WTC11 (cell line): Measurements from ENCODE around the gene C10orf120. TPM values are rescaled to one million over a fixed set of nuclear protein-coding genes. Genes with fewer than 3 reads are reported as not detected.

Experiments used
- ATAC-seq: fragments of 200-7000 bp; cut with Tn5 transposase; 2 replicates; pipeline ENCODE4 v1.10.0; 2021; ENCODE audit warnings: mild to moderate bottlenecking, moderate library complexity
- CTCF ChIA-PET: fragments of 300-600 bp; sonication (Branson Sonifier 250); formaldehyde crosslinking; loops from one replicate; lab custom pipeline; 2021; ENCODE audit warnings: antibody characterized with exemption; lab: Charles Lee
- POLR2A ChIA-PET: fragments of 350-600 bp; sonication (Branson Sonifier 250); formaldehyde crosslinking; loops from one replicate; lab custom pipeline; 2021; ENCODE audit warnings: antibody characterized with exemption; lab: Charles Lee
- DNase-seq: peaks from one replicate; pipeline ENCODE4 v3.0.0; 2021; ENCODE audit warnings: low spot score
- H3K27ac Mint-ChIP-seq: 2 replicates; pipeline ENCODE4 v1.8.0; 2021; ENCODE audit warnings: mixed read lengths
- H3K27me3 Mint-ChIP-seq: 2 replicates; pipeline ENCODE4 v1.8.0; 2021; ENCODE audit warnings: low read depth, mild to moderate bottlenecking, moderate library complexity, mixed read lengths
- H3K36me3 Mint-ChIP-seq: 2 replicates; pipeline ENCODE4 v1.8.0; 2021; ENCODE audit warnings: mixed read lengths
- H3K4me1 Mint-ChIP-seq: 2 replicates; pipeline ENCODE4 v1.8.0; 2022; ENCODE audit warnings: mixed read lengths
- H3K4me3 Mint-ChIP-seq: 2 replicates; pipeline ENCODE4 v1.8.0; 2021; ENCODE audit warnings: mild to moderate bottlenecking, moderate library complexity, mixed read lengths
- H3K9me3 Mint-ChIP-seq: 2 replicates; pipeline ENCODE4 v1.8.0; 2021; ENCODE audit warnings: mixed read lengths
- CBFB ChIP-seq: sonication (generic); formaldehyde crosslinking; IDR thresholded peaks from 2 replicates; pipeline ENCODE4 v1.8.1; 2022; ENCODE audit warnings: mild to moderate bottlenecking, low read depth, missing genetic modification reagents
- CREB1 ChIP-seq: sonication (generic); formaldehyde crosslinking; IDR thresholded peaks from 2 replicates; pipeline ENCODE4 v1.8.0; 2023; ENCODE audit warnings: mild to moderate bottlenecking, missing genetic modification reagents
- EMX1 ChIP-seq: fragments of 250-450 bp; sonication (Bioruptor Pico); IDR thresholded peaks from 2 replicates; pipeline ENCODE4 v1.8.0; 2021; ENCODE audit warnings: mild to moderate bottlenecking
- FOXJ3 ChIP-seq: sonication (generic); formaldehyde crosslinking; IDR thresholded peaks from 2 replicates; pipeline ENCODE4 v1.9.0; 2021; ENCODE audit warnings: missing genetic modification reagents, mild to moderate bottlenecking, borderline replicate concordance
- GABPB1 ChIP-seq: sonication (generic); formaldehyde crosslinking; IDR thresholded peaks from 2 replicates; pipeline ENCODE4 v1.8.1; 2023; ENCODE audit warnings: mild to moderate bottlenecking, missing genetic modification reagents
- GRHL2 ChIP-seq: fragments of 250-450 bp; sonication (Bioruptor Pico); IDR thresholded peaks from 2 replicates; pipeline ENCODE4 v1.8.0; 2022; ENCODE audit warnings: mild to moderate bottlenecking, moderate library complexity; ENCODE audit not compliant: insufficient replicate concordance, severe bottlenecking
- JAZF1 ChIP-seq: fragments of 250-450 bp; sonication (Bioruptor Pico); IDR thresholded peaks from 2 replicates; pipeline ENCODE4 v1.9.0; 2021; ENCODE audit warnings: moderate library complexity, mild to moderate bottlenecking, inconsistent platforms
- NR3C1 ChIP-seq: sonication (generic); formaldehyde crosslinking; conservative IDR thresholded peaks from 2 replicates; pipeline ENCODE4 v1.8.1; 2023; ENCODE audit warnings: low read depth, mild to moderate bottlenecking, missing genetic modification reagents
- PRRX2 ChIP-seq: fragments of 250-450 bp; sonication (Bioruptor Pico); IDR thresholded peaks from 2 replicates; pipeline ENCODE4 v1.8.0; 2021; ENCODE audit warnings: mild to moderate bottlenecking
- ZNF121 ChIP-seq: sonication (generic); formaldehyde crosslinking; IDR thresholded peaks from 2 replicates; pipeline ENCODE4 v1.8.0; 2023; ENCODE audit warnings: missing genetic modification reagents
- ZNF232 ChIP-seq: sonication (generic); formaldehyde crosslinking; IDR thresholded peaks from 2 replicates; pipeline ENCODE4 v1.8.0; 2022; ENCODE audit warnings: mild to moderate bottlenecking, missing genetic modification reagents
- ZNF416 ChIP-seq: fragments of 250-450 bp; sonication (Bioruptor Pico); IDR thresholded peaks from 2 replicates; pipeline ENCODE4 v1.9.0; 2021; ENCODE audit warnings: mild to moderate bottlenecking, inconsistent platforms
- ZNF423 ChIP-seq: fragments of 250-450 bp; sonication (Bioruptor Pico); IDR thresholded peaks from 2 replicates; pipeline ENCODE4 v2.1.2; 2022; ENCODE audit warnings: mild to moderate bottlenecking, moderate library complexity
- total RNA-seq: library from RNA; stranded (reverse); gene quantifications from 3 replicates; pipeline ENCODE4 v1.2.3, GENCODE V29; 2021
- TF ChIP-seq, protein P1 (sequence below): sonication (generic); formaldehyde crosslinking; IDR thresholded peaks from 2 replicates; pipeline ENCODE4 v1.8.0; 2022; ENCODE audit warnings: mild to moderate bottlenecking, missing genetic modification reagents
- TF ChIP-seq, protein P2 (sequence below): sonication (generic); formaldehyde crosslinking; IDR thresholded peaks from 2 replicates; pipeline ENCODE4 v1.8.0; 2022; ENCODE audit warnings: missing genetic modification reagents
- TF ChIP-seq, protein P3 (sequence below): fragments of 200-600 bp; IDR thresholded peaks from 2 replicates; pipeline ENCODE4 v1.8.0; 2022; ENCODE audit warnings: antibody characterized with exemption
- TF ChIP-seq, protein P4 (sequence below): sonication (generic); formaldehyde crosslinking; IDR thresholded peaks from 2 replicates; pipeline ENCODE4 v1.8.0; 2023; ENCODE audit warnings: missing genetic modification reagents, mild to moderate bottlenecking, borderline replicate concordance

The C10orf120 gene
- total RNA-seq, 1 experiment from 2014 or later, result not detected

DNA sequence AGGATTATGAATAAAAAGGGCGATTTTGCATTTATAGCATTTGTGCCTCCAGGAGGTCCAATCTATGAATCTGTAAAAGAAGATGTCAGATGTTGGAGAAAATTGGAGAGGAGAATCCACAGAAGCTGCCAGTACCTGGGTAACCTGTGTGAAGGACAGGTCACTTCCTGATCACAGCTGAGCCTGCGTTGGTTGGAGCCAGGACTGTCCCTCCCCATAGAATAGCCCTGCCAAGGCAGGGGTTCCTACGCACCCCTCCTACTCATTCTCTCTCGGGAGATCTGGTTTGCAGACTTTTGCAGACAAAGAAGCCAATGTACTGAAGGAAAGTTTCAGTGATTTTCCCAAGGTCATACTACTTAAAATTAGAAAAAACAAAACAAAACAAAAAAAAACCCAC lies 10.3 kb upstream of the C10orf120 start (continued):
- TF ChIP-seq, protein P1, sequence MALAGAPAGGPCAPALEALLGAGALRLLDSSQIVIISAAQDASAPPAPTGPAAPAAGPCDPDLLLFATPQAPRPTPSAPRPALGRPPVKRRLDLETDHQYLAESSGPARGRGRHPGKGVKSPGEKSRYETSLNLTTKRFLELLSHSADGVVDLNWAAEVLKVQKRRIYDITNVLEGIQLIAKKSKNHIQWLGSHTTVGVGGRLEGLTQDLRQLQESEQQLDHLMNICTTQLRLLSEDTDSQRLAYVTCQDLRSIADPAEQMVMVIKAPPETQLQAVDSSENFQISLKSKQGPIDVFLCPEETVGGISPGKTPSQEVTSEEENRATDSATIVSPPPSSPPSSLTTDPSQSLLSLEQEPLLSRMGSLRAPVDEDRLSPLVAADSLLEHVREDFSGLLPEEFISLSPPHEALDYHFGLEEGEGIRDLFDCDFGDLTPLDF (CRISPR knock-in tag), result no peak
- TF ChIP-seq, protein P2, sequence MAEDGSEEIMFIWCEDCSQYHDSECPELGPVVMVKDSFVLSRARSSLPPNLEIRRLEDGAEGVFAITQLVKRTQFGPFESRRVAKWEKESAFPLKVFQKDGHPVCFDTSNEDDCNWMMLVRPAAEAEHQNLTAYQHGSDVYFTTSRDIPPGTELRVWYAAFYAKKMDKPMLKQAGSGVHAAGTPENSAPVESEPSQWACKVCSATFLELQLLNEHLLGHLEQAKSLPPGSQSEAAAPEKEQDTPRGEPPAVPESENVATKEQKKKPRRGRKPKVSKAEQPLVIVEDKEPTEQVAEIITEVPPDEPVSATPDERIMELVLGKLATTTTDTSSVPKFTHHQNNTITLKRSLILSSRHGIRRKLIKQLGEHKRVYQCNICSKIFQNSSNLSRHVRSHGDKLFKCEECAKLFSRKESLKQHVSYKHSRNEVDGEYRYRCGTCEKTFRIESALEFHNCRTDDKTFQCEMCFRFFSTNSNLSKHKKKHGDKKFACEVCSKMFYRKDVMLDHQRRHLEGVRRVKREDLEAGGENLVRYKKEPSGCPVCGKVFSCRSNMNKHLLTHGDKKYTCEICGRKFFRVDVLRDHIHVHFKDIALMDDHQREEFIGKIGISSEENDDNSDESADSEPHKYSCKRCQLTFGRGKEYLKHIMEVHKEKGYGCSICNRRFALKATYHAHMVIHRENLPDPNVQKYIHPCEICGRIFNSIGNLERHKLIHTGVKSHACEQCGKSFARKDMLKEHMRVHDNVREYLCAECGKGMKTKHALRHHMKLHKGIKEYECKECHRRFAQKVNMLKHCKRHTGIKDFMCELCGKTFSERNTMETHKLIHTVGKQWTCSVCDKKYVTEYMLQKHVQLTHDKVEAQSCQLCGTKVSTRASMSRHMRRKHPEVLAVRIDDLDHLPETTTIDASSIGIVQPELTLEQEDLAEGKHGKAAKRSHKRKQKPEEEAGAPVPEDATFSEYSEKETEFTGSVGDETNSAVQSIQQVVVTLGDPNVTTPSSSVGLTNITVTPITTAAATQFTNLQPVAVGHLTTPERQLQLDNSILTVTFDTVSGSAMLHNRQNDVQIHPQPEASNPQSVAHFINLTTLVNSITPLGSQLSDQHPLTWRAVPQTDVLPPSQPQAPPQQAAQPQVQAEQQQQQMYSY (CRISPR knock-in tag), result no peak
- TF ChIP-seq JAZF1 (CRISPR knock-in tag) (no peak), CBFB (CRISPR knock-in tag) (no peak)
- TF ChIP-seq, protein P3, sequence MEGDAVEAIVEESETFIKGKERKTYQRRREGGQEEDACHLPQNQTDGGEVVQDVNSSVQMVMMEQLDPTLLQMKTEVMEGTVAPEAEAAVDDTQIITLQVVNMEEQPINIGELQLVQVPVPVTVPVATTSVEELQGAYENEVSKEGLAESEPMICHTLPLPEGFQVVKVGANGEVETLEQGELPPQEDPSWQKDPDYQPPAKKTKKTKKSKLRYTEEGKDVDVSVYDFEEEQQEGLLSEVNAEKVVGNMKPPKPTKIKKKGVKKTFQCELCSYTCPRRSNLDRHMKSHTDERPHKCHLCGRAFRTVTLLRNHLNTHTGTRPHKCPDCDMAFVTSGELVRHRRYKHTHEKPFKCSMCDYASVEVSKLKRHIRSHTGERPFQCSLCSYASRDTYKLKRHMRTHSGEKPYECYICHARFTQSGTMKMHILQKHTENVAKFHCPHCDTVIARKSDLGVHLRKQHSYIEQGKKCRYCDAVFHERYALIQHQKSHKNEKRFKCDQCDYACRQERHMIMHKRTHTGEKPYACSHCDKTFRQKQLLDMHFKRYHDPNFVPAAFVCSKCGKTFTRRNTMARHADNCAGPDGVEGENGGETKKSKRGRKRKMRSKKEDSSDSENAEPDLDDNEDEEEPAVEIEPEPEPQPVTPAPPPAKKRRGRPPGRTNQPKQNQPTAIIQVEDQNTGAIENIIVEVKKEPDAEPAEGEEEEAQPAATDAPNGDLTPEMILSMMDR, result no peak

DNA sequence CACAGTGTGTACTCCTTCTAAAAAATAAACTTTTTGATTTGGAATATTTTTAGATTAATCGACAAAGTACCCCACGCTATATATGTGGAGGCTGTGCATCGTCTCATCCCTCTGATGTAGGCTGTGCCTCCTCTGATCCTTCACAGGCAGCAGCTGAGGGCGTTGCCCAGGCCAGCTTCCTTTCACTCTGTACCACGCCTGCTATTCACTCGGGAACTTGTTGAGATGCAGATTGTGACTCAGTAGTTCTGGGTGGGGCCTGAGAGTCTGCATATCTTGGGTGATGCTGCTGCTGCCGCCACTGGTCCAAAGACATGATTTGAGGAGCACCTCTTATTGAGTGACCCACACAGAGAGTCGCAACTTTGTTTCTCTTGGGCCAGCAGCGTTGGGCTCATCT lies 7.9 kb upstream of the C10orf120 start:
- Mint-ChIP-seq H3K36me3 (no peaks in the 10 kb centered on the region), H3K27me3 (no peaks in the 10 kb centered on the region), H3K4me1 (peaks cover 18% of the 10 kb centered on the region), H3K9me3 (no peaks in the 10 kb centered on the region), H3K4me3 (no peak overlapping the region), H3K27ac (no peak overlapping the region)
- no peak for DNase-seq
- ChIA-PET POLR2A (no interaction called here), CTCF (interaction anchor here (2.3 kb wide), 1 partner anchor 59 kb away, joined by 7 read pairs; no protein-coding TSS in a partner anchor)
- TF ChIP-seq NR3C1 (CRISPR knock-in tag) (no peak), ZNF416 (CRISPR knock-in tag) (no peak), ZNF121 (CRISPR knock-in tag) (no peak), ZNF232 (no peak), GABPB1 (no peak), GRHL2 (CRISPR knock-in tag) (no peak), FOXJ3 (no peak), ZNF423 (CRISPR knock-in tag) (no peak), PRRX2 (CRISPR knock-in tag) (no peak), CREB1 (CRISPR knock-in tag) (no peak), EMX1 (CRISPR knock-in tag) (no peak)
- TF ChIP-seq, protein P3, result no peak
- TF ChIP-seq, protein P4, sequence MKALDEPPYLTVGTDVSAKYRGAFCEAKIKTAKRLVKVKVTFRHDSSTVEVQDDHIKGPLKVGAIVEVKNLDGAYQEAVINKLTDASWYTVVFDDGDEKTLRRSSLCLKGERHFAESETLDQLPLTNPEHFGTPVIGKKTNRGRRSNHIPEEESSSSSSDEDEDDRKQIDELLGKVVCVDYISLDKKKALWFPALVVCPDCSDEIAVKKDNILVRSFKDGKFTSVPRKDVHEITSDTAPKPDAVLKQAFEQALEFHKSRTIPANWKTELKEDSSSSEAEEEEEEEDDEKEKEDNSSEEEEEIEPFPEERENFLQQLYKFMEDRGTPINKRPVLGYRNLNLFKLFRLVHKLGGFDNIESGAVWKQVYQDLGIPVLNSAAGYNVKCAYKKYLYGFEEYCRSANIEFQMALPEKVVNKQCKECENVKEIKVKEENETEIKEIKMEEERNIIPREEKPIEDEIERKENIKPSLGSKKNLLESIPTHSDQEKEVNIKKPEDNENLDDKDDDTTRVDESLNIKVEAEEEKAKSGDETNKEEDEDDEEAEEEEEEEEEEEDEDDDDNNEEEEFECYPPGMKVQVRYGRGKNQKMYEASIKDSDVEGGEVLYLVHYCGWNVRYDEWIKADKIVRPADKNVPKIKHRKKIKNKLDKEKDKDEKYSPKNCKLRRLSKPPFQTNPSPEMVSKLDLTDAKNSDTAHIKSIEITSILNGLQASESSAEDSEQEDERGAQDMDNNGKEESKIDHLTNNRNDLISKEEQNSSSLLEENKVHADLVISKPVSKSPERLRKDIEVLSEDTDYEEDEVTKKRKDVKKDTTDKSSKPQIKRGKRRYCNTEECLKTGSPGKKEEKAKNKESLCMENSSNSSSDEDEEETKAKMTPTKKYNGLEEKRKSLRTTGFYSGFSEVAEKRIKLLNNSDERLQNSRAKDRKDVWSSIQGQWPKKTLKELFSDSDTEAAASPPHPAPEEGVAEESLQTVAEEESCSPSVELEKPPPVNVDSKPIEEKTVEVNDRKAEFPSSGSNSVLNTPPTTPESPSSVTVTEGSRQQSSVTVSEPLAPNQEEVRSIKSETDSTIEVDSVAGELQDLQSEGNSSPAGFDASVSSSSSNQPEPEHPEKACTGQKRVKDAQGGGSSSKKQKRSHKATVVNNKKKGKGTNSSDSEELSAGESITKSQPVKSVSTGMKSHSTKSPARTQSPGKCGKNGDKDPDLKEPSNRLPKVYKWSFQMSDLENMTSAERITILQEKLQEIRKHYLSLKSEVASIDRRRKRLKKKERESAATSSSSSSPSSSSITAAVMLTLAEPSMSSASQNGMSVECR (CRISPR knock-in tag), result no peak
- ATAC-seq, result peak; percentile 20; the same call in 1 of the 2 replicates
